NB4 (cell line): Measurements from ENCODE around the gene GHDC.

Source experiments
- MYC ChIP-seq: IDR thresholded peaks from 2 replicates; pipeline ENCODE4 v1.6.1; 2011; ENCODE audit warnings: low read depth, low read length
- POLR2A ChIP-seq: IDR thresholded peaks from 2 replicates; pipeline ENCODE4 v1.6.1; 2011; ENCODE audit warnings: mild to moderate bottlenecking; ENCODE audit not compliant: insufficient read length; ENCODE audit errors: extremely low read depth
- TF ChIP-seq, protein P1 (sequence below): IDR thresholded peaks from one replicate; pipeline ENCODE4 v1.5.1; 2012; ENCODE audit warnings: low read depth, low read length

DNA sequence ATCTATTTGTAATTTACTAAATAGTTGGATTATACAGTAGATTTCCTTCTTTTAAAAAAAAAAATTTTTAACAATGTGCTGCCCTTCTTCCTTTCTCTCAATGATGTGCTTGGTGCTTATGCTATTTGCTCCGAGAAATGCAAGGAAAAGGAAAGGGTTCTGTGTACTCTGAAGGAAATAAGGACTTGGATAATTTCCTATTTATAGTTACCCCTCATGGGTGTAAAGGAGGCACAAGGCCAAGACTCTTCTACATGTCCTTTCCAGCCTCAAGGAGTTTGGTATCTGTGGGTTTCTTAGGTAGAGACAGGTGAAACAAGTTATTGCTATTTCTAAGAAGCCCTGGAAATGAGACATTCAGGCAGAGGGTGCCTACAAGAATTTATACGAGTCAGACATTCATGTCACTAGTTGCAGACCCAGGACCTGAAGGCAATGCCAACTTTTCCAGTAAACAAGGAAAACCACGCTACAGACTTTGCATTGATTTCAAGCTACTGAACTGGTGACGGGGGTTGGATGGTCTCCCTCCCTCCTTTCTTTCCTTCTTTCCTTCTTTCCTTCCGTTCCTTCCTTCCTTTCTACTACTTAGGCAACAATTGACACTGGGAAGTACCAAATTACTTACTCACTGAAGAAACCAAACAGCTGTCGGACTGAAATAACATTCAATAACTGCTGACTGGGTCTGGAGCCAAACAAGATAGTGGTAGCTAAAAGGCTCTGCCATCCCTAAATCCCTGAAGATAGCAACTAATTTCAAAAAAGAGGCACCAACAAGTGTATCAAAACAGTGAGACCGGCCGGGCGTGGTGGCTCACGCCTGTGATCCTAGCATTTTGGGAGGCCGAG is 33.8 kb upstream of the GHDC start:
- TF ChIP-seq, protein P1, sequence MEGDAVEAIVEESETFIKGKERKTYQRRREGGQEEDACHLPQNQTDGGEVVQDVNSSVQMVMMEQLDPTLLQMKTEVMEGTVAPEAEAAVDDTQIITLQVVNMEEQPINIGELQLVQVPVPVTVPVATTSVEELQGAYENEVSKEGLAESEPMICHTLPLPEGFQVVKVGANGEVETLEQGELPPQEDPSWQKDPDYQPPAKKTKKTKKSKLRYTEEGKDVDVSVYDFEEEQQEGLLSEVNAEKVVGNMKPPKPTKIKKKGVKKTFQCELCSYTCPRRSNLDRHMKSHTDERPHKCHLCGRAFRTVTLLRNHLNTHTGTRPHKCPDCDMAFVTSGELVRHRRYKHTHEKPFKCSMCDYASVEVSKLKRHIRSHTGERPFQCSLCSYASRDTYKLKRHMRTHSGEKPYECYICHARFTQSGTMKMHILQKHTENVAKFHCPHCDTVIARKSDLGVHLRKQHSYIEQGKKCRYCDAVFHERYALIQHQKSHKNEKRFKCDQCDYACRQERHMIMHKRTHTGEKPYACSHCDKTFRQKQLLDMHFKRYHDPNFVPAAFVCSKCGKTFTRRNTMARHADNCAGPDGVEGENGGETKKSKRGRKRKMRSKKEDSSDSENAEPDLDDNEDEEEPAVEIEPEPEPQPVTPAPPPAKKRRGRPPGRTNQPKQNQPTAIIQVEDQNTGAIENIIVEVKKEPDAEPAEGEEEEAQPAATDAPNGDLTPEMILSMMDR, result no peak
- TF ChIP-seq POLR2A, result no peak
- TF ChIP-seq MYC, result no peak
